ENCODE results near the gene DDX6. TPM values are rescaled to one million over a fixed set of nuclear protein-coding genes. Genes with fewer than 3 reads are reported as not detected.
"Not testable (repeated sequence)": the region's sequence is repeated elsewhere in the genome, so short reads cannot be mapped to it uniquely, and the experiment has no call there.

Gene DDX6
- total RNA-seq, 1 donor from 2014 or later = 71.0 TPM

DNA sequence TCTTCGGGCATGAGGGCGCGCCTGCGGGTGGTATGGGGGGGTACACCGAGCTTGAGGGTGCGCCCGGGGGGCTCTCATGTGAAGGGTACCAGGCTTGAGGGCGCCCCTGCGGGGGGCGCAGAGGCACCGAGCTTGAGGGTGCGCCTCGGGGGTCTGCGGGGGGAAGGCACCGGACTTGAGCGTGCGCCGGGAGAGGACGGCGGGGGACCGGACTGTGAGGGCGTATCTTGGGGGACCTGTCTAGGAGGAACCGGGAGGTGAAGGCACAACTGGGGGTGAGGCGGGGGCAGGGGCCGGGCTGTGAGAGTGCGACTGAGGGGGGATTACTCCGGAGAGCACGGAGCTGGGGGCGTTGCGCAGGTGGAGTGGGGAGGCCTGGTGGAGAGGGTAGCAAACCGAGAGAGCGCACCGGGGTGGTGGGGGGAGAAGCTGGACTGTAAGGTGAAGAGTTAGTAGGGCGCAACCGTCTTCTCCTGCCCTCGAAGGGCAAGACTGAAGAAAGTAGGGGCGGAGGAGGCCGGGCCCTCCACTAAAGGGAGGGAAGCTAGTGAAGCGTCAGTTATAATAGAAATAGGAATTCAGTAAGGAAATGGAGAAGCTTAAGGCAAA is 1.1 kb upstream of the DDX6 start:
- peak in 1 of 2 donors; percentile 31 for DNase-seq (ENCODE audit: low read depth in 2 of 2)

DNA sequence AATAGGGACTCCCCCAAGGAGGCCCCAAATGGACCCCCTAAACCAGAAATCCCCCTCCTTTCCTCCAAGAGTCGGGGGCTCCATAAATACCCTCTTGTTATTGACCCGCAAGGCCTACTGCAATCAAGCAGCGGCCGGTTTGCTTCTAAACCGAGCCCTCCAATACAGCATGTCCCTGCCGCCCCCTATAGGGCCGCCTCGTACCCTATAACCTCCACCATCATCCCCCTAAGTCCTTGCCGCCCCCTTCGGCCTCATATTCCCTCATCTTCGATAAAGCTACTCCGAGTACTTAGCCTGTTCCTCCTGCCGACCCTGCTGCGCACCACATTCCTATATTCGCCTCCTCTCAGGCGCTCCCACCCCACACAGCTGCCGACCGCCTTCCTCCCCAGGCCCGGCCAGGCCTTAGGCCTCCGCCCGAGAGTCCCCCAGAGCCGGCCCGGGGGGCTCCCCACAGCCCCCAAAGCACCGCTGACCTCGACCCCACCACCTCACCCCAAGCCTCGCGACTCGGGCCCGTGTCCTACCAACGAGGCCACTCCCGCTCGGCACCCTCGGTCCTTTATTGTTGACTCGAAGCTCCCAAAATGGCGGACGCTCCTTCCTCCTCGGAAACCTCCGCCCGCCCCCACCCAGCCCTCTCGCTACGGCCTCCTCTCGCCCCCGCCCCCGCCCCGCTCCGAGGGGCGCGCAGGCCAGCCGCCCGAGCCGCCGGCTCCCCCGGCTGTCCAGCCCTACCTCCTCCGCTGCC is 430 bp downstream of the DDX6 start:
- peak; percentile 74 to 78 for DNase-seq (ENCODE audit: low read depth in 2 of 2)

DNA sequence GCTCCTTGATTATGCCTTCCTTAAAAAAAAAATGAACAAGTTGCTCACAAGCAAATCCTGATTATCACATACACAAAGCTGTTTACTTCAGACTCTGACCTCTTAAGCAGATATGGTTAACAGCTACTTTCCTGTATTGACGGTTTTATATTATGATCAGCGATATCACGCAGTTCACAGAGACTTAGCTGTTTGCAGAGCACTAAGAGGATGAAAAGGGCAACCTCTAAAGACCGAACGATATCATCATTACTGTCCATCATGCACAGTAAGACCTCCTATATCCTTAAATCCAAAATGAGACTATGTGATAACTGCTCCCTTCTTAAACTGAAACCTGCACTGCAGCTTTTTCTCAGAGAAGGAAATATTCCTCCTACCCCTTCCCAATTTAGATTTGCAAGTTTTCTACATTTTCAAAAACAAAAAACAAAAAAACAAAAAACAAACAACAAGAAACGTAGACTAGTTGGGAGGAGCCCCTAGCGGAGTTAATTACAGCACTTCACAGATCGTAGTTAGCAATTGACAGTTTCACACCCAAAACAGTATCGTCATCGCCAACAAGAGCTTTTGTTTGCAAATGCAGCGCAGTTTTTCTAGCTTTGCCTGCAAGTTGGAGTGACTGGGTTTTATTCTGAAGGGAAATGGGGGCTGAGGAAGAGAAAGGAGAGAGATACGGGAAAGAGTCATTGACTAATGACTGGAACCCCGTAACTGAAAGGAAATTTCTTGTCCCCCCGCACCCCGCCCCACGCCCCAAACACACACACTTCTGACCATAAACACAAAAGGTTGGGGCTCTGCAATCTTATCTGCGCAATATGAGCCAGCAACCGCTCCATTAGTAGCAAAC is 1.2 kb downstream of the DDX6 start:
- DNase-seq (ENCODE audit: low read depth in 2 of 2) = peak; percentile 62 to 71

DNA sequence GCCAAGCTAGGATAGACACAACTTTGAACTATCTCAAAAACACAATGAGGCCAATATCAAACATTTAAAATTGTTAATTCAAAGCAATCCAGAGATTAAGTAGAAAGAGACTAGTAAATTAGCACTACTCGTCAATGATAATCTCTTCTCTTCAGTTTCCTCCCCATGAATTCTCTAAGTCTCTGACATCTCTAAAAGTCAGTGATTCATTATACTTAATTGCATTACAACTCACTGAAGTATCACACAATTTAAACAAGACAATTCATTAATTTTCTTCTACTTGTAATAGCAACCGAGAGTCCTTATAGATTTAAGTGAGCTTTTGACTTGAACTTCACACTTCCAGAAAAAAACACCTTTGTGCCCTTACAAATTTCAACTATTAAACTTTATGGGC is 4.3 kb downstream of the DDX6 start:
- no peak for DNase-seq (ENCODE audit: low read depth in 2 of 2)

DNA sequence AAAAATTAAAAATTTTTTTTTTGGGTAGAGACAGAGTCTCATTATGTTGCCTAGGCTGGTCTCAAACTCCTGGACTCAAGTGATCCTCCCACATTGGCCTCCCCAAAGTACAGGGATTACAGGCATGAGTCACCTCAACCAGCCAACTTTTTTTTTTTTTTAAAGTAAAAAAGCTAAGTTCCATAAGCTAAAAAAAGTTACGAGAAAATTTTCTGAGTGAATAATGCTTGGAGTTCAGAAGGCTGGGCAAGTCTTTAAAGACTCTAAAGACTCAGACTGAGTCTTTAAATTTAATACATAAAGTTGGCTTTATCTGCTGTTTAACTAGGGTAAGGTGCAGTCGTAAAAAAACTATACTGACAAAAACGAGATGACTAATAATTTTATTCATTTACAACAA is 5.6 kb downstream of the DDX6 start:
- DNase-seq (ENCODE audit: low read depth in 2 of 2) = no peak

DNA sequence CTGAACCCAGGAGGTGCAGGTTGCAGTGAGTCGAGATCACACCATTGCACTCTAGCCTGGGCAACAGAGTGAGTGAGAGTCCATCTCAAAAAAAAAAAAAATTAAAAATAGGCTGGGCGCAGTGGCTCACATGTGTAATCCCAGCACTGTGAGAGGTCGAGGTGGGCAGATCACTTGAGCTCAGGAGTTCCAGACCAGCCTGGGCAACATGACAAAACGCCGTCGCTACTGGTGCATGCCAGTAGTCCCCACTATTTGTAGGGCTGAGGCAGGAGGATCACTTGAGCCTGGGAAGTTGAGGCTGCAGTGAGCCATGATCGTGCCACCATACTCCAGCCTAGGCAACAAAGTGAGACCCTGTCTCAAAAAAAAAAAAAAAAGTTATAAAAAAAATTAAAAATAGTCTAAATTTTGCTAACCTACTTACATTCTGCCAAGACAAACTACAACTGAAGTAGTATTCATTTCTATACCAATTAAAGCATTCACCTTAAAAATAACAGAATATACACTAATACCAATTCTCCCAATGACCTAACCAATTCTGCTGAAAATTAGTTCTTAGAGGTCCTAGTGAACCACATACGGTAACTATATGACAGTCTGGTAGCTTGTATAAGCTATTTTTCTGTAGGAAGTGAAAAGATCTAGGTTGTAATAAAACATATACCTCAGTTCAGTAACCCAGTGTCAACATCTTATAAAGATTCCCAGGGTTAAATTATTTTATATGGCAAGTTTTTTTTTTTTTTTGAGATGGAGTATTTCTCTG is 7.1 kb downstream of the DDX6 start:
- DNase-seq (ENCODE audit: low read depth in 2 of 2) = no peak

DNA sequence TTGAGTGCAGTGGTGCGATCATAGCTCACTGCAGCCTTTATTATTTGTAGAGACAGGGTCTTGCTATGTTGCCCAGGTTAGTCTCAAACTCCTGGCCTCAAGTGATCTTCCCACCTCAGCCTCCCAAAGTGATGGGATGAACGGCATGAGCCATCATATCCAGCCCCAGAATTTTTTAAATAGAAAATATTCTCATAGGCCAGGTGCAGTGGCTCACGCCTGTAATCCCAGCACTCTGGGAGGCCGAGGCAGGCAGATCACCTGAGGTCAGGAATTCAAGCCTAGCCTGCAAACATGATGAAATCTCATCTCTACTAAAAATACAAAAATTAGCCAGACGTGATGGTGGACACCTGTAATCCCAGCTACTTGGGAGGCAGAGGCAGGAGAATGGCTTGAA is 7.6 kb downstream of the DDX6 start:
- DNase-seq (ENCODE audit: low read depth in 2 of 2) = not testable (repeated sequence)

DNA sequence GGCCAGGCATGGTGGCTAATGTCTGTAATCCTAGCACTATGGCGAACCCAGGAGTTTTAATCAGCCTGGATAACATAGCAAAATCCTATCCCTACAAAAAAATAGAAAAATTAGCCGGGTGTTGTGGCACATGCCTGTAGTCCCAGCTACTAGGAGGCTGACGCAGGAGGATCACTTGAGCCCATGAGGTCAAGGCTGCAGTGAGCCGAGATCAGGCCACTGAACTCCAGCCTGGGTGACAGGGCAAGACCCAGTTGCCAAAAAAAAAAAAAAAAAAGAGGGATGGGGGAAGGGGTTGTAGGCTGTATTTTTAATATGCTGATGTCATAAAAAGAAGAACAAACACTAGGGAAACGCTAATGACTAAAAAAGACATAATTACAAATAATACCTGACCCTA is 12.1 kb downstream of the DDX6 start:
- DNase-seq (ENCODE audit: low read depth in 2 of 2) = no peak

DNA sequence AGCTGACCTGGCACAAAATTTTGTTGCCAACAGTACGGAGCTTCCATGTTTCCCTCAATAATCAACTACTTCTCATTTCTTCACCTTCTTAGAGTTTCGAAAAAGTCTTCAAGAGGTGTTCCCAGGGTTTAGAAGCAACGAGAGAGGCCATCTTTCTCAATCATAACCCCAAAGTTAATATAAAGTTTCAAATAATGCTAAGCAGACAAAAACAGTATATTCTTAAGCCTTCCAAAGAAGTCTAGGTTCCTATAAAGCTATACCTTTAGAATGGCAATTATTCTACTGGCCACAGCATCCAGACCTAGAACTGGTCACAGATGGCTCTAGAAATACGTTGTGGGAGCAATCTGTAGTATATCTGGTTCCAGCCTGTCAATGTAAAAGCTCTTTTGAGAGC is 16.9 kb downstream of the DDX6 start:
- no peak for DNase-seq (ENCODE audit: low read depth in 2 of 2)

DNA sequence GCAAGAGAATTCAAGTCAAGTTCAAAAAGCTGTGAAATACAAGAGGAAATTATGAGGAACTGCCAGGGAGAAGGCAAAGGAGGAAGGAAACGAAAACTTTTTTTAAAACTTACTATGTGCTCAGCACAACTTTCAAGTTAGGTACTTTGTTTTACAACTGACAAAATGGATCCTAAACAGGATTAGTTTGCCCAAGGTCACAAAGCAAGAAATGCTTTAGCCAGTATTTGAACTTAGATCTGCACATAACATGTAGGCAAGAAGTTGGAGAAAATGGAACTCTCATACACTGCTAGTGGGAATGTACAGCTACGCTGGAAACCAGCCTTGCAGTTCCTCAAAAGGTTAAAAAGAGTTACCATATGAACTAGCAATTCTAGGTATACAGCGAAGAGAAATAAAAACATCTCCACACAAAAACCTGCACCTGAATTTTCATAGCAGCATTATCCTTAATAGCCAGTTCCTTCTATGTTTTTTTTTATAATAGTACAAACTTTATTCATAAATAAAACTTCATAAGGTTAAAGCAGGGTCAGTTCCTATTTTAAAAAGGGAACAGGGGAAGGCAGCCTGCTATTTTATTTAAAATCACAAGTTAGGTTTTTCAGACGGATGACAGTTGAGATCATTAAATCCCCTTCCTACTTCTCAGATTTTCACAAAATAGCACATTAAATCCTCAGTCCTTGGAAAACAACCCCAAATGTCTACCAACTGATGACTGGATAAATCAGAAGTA is 19.2 kb downstream of the DDX6 start:
- DNase-seq (ENCODE audit: low read depth in 2 of 2) = peak in 1 of 2 donors; percentile 3

DNA sequence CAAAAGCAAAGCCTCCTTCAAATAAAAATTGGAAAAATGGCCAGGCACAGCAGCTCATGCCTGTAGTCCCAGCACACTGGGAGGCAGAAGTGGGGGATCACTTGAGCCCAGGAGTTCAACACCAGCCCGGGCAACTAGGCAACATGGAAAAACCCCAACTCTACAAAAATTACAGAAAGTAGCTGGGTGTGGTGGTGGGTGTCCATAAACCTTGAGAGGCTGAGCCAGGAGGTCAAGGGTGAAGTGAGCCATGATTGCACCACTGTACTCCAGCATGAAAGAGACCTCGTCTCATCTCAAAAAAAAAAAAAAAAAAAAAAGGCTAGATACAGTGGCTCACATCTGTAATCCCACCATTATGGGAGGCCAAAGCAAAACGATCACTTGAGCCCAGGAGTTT is 22.3 kb downstream of the DDX6 start:
- DNase-seq (ENCODE audit: low read depth in 2 of 2) = no peak

DNA sequence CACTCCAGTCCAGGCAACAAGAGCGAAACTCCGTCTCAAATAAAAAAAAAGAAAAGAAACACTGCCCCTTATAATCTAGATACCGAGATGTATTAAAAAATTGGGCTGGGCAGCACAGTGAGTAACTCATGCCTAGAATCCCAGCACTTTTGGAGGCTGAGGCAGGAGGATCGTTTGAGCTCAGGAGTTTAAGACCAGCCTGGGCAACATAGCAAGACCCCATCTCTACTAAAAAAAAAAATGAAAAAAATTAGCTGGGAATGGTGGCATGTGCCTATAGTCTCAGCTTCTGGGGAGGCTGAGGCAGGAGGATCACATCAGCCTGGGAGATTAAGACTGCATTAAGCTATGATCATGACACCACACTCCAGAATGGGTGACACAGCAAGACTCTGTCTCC is 24.9 kb downstream of the DDX6 start:
- no peak for DNase-seq (ENCODE audit: low read depth in 2 of 2)

DNA sequence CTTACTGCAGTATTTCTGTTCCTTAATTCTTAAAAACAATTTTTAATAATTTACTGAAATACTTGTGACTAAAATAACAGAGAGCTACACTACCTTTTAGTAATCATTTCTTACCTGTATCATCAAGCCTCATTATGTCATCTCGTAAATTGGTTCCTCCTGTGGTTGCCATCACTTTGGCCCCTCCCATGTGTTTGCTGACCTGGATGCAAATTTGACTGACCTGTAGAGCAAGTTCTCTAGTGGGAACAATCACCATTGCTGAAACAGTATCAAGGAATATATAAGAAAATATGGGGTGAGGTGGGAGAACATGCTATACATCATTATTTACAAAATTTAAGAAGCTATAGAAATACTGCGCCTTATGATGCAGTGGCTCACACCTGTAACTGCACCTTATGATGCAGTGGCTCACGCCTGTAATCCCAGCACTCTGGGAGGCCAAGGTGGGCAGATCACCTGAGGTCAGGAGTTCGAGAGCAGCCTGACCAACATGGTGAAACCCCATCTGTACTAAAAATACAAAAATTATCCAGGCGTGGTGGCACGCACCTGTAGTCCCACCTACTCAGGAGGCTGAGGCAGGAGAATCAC is 25.8 kb downstream of the DDX6 start:
- not testable (repeated sequence) for DNase-seq (ENCODE audit: low read depth in 2 of 2)

DNA sequence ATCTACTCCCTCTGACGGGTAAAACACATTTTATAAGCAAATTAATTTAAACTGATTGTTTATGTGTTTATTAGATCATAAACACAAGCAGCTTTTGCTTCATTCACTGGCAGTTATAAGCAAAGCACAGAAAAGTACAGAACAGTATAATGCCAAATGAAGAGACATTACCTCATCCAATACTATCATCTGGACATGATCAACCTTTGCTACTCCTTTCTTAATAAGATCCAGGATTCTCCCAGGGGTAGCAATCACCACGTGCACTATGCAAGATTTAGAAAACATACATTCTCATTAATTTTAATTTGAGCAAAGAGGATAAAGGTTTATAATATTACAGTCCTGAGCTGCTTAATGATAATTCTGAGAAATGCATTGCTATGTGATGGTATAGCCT is 27.9 kb downstream of the DDX6 start:
- no peak for DNase-seq (ENCODE audit: low read depth in 2 of 2)

DNA sequence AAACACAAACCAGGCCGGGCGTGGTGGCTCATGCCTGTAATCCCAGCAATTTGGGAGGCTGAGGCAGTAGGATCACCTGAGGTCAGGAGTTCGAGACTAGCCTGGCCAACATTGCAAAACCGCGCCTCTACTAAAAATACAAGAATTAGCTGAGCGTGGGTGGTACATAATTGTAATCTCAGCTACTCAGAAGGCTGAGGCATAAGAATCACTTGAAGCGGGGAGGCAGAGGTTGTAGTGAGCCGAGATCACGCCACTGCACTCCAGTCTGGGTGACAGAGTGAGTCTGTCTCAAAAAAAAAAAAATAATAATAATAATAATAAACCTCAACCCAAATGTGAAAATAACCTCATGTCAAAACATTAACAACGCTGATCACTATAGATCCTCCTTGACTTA is 29.0 kb downstream of the DDX6 start:
- DNase-seq (ENCODE audit: low read depth in 2 of 2) = not testable (repeated sequence)

DNA sequence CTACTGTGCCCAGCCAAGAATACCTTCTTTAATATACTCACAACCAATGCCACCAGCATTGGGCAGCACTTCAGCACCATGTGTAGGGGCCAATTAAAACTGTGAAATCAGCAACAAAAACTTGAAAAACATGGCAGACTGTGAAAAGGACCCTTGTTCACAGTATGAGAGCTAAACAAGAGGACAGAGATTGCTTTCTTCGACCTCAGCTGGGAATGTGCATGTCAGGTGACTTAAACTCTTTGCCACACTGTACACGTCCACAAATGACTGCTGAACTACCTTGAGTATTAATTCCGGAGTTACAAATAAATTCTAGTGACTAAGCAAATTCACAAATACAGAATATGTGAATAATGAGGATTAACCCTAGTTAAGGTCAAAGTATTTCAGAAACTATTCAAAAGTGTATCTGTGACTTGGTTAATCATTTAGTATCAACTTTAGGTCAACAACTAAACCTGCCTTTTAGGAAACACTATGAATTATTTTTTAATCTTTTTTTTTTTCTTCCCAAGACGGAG is 33.0 kb downstream of the DDX6 start:
- no peak for DNase-seq (ENCODE audit: low read depth in 2 of 2)

DNA sequence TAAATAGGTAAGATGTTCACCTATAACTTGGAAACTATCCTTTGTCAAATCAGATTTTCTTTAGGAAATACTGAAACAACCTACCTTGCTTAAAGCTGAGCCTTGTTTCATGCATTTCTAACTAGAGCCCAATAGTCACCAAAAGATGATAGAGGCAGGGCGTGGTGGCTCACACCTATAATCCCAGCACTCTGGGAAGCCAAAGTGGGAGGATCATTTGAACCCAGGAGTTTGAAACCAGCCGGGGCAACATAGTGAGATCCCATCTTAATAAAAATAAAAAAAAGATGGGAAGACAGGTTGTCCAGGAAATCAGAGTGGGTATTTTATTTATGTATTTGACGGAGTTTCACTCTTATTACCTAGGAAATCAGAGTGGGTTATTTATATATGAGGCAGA is 38.3 kb downstream of the DDX6 start:
- no peak for DNase-seq (ENCODE audit: low read depth in 2 of 2)

DNA sequence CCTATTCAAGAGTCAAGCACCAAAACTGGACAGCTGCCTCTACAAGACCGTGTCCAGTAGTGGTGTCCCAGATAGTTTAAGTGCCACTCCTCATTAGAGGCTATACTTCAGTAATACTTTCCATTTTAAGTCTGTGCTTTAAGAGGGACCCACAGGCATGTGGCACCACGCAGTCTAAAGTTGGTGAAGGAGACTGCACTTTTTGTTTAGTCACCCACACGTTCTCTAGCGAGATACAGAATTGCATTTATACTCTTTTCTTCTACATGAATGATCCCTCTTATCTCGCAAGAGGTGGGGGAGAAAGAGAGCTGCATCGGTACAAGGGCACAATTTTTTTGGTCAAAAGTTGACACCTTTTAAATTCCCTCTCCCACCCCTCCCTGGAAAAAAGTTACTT is 41.5 kb downstream of the DDX6 start:
- DNase-seq (ENCODE audit: low read depth in 2 of 2) = no peak

DNA sequence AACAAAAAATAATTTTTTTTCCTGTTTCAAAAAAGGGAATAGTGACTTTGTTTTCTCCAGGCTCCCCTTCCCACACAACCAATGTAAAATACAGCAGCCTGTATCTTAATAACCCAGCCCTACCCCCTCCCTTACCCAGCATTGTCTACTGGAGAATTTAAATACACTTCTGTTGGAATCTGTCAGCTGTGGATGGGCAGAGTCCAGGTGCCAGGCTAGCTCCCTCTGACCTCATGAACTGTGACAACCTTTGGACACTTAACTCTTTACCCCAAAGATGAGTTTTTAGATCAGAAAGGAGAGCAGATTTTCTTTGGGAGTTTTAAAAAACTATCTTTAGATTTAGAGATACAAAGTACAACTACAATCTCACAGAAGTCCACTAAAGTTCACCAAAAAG is 42.9 kb downstream of the DDX6 start:
- no peak for DNase-seq (ENCODE audit: low read depth in 2 of 2)

DNA sequence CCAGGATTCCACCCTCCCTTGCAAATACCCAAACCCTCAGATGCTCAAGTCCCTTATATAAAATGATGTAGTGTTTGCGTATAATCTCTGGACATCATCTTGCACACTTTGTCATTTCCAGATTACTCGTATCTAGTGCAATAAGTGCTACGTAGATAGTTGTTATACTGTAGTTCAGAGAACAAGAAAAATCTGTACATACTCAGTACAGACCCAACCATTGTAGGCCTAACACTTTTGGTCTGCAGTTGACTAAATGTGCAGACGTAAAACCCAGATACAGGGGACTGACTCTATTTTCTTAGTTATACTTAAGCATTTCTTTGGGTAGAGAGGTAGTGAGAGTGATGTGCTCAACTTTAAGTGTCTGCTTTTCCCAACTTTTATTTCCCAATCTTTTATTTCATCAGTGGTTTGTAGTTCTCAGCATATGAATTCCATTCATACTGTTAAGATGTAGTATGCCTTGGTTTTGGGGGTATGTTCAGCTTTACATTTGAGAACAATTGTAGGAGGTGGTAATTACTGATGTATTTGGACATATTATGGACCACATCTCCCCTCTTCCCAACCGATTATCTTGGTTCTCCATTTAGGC is 43.9 kb downstream of the DDX6 start:
- DNase-seq (ENCODE audit: low read depth in 2 of 2) = no peak
